OCI-LY7 (cell line): Measurements from ENCODE around the gene SFT2D3. TPM values are rescaled to one million over a fixed set of nuclear protein-coding genes. Genes with fewer than 3 reads are reported as not detected.
A peak's percentile ranks its signal among the peaks of the same experiment; 100 is the strongest.

ENCODE experiments used
- BruUV-seq: library from RNA; stranded (reverse); fragments of 400-500 nt; replicated peaks from 2 replicates; lab custom pipeline; 2021; lab: Mats Ljungman, UMichigan
- CTCF ChIA-PET: fragments of 300-600 bp; sonication (Branson Sonifier 250); formaldehyde crosslinking; loops from one replicate; lab custom pipeline; 2022; ENCODE audit warnings: antibody characterized with exemption; ENCODE audit not compliant: unreplicated experiment; lab: Charles Lee
- POLR2A ChIA-PET: fragments of 300-600 bp; sonication (Branson Sonifier 250); formaldehyde crosslinking; loops from one replicate; lab custom pipeline; 2022; ENCODE audit warnings: antibody characterized with exemption; lab: Charles Lee
- DNase-seq: peaks from one replicate; pipeline ENCODE4 v3.0.0-alpha.2; 2015; ENCODE audit warnings: low spot score
- H2AFZ ChIP-seq: fragments of 200-600 bp; sonication (generic), shearing (Covaris generic); 2 replicates; pipeline ENCODE4 v1.6.1; 2014; ENCODE audit warnings: mild to moderate bottlenecking, antibody characterized with exemption, low read length, moderate library complexity
- H3K27ac ChIP-seq: fragments of 200-600 bp; sonication (generic); 2 replicates; pipeline ENCODE4 v1.5.1; 2014; ENCODE audit warnings: mixed run types, low read depth, mild to moderate bottlenecking, moderate library complexity, low read length, inconsistent platforms; ENCODE audit not compliant: poor library complexity, severe bottlenecking
- H3K36me3 ChIP-seq: fragments of 200-600 bp; sonication (generic); 2 replicates; pipeline ENCODE4 v1.6.1; 2014; ENCODE audit warnings: mild to moderate bottlenecking, antibody characterized with exemption, low read length, moderate library complexity, mixed read lengths; ENCODE audit not compliant: insufficient read depth
- H3K4me1 ChIP-seq: fragments of 200-600 bp; sonication (generic); 2 replicates; pipeline ENCODE4 v1.5.1; 2014; ENCODE audit warnings: mild to moderate bottlenecking, low read length; ENCODE audit not compliant: insufficient read depth, poor library complexity, severe bottlenecking
- H3K4me2 ChIP-seq: fragments of 200-600 bp; sonication (generic); 2 replicates; pipeline ENCODE4 v1.6.1; 2014; ENCODE audit warnings: mild to moderate bottlenecking, low read length
- H3K4me3 ChIP-seq: fragments of 200-600 bp; sonication (generic); 2 replicates; pipeline ENCODE4 v1.5.1; 2014; ENCODE audit warnings: mild to moderate bottlenecking, low read depth, low read length; ENCODE audit not compliant: poor library complexity, severe bottlenecking
- H3K79me2 ChIP-seq: fragments of 200-600 bp; sonication (generic); 2 replicates; pipeline ENCODE4 v1.6.1; 2016; ENCODE audit warnings: low read depth, mild to moderate bottlenecking, low read length, moderate library complexity, mixed read lengths; ENCODE audit not compliant: insufficient read depth
- H3K9me2 ChIP-seq: fragments of 200-600 bp; sonication (generic); 2 replicates; pipeline ENCODE4 v1.6.1; 2016; ENCODE audit warnings: mild to moderate bottlenecking, low read length, mixed read lengths; ENCODE audit not compliant: insufficient read depth
- H3K9me3 ChIP-seq: fragments of 200-600 bp; sonication (generic); 2 replicates; pipeline ENCODE4 v1.6.1; 2014; ENCODE audit warnings: mild to moderate bottlenecking, mixed run types, low read length, mixed read lengths
- H4K20me1 ChIP-seq: fragments of 200-600 bp; sonication (generic); 2 replicates; pipeline ENCODE4 v1.6.1; 2014; ENCODE audit warnings: mild to moderate bottlenecking, antibody characterized with exemption, low read length, moderate library complexity, mixed read lengths; ENCODE audit not compliant: insufficient read depth
- CTCF ChIP-seq: fragments of 200-600 bp; sonication (generic); conservative IDR thresholded peaks from 2 replicates; pipeline ENCODE4 v1.5.1; 2014; ENCODE audit warnings: mild to moderate bottlenecking, antibody characterized with exemption, low read length, moderate library complexity, mixed read lengths
- EZH2phosphoT487 ChIP-seq: fragments of 200-600 bp; sonication (generic); IDR thresholded peaks from 2 replicates; pipeline ENCODE4 v1.6.1; 2018; ENCODE audit warnings: low read depth, borderline replicate concordance, mild to moderate bottlenecking, mixed run types, antibody characterized with exemption, low read length, moderate library complexity, mixed read lengths
- intact Hi-C: fragments of 100-400 bp; cut with micrococcal nuclease; formaldehyde crosslinking; loops from one replicate; pipeline ENCODE4 v1.10.0; 2022; ENCODE audit not compliant: unreplicated experiment
- total RNA-seq, 2 experiments: library from RNA; depleted of rRNA in 1 of 2; stranded (reverse); fragments of >200 nt in 1 of 2; shearing (Covaris generic) in 1 of 2; gene quantifications; 2 replicates each; pipeline ENCODE4 v1.2.3, GENCODE V29; 2014 to 2022

Gene SFT2D3
- total RNA-seq, 2 experiments from 2014 or later: 7.6 to 14.3 TPM

GRCh38 chr2:127694986-127695385 lies 6.3 kb upstream of the SFT2D3 start:
- Histone ChIP-seq H3K9me3 (peaks cover 19% of the 10 kb centered on the region), H3K4me3 (no peak overlapping the region), H3K36me3 (no peaks in the 10 kb centered on the region), H3K79me2 (no peaks in the 10 kb centered on the region), H3K9me2 (no peaks in the 10 kb centered on the region), H2AFZ (no peak overlapping the region), H3K4me1 (no peaks in the 10 kb centered on the region), H3K4me2 (no peak overlapping the region), H4K20me1 (no peaks in the 10 kb centered on the region), H3K27ac (no peak overlapping the region)
- no TSS peak for BruUV-seq
- ChIA-PET POLR2A (interaction anchor here (0.5 kb wide), 1 partner anchor 403 kb away, joined by 3 read pairs; no protein-coding TSS in a partner anchor), CTCF (no interaction called here)
- TF ChIP-seq CTCF (no peak), EZH2phosphoT487 (no peak)
- DNase-seq: no peak
- intact Hi-C loops: no loop called here

GRCh38 chr2:127695491-127696472 lies 5.5 kb upstream of the SFT2D3 start:
- Histone ChIP-seq H3K79me2 (no peaks in the 10 kb centered on the region), H3K9me2 (no peaks in the 10 kb centered on the region), H3K4me1 (peaks cover 8% of the 10 kb centered on the region), H2AFZ (no peak overlapping the region), H3K4me3 (no peak overlapping the region), H3K9me3 (peaks cover 11% of the 10 kb centered on the region), H3K36me3 (no peaks in the 10 kb centered on the region), H3K27ac (no peak overlapping the region), H3K4me2 (no peak overlapping the region), H4K20me1 (no peaks in the 10 kb centered on the region)
- ChIA-PET CTCF (no interaction called here), POLR2A (interaction anchor here (0.5 to 0.6 kb wide), 2 partner anchors 19 to 404 kb away, joined by 3 to 4 read pairs; no protein-coding TSS in a partner anchor)
- 0 out of 2 replicates have a peak, but pooled peaks have one; percentile 24 for TF ChIP-seq CTCF
- TF ChIP-seq EZH2phosphoT487: no peak
- no peak for DNase-seq
- intact Hi-C loops: no loop called here
- BruUV-seq: no TSS peak
